Sigmoid colon (tissue), 7 donors: Measurements from ENCODE around the gene PPFIA2. TPM values are rescaled to one million over a fixed set of nuclear protein-coding genes. Genes with fewer than 3 reads are reported as not detected.

Source experiments
- DNase-seq: peaks from one replicate; pipeline ENCODE4 v3.0.0-alpha.2; 2019
- H3K27ac ChIP-seq, 4 donors: fragments of 200-600 bp; sonication (generic); one replicate each; pipeline ENCODE4 v1.5.1; 2016 to 2019; ENCODE audit warnings: mild to moderate bottlenecking in 1 of 4
- H3K27me3 ChIP-seq, 3 donors: fragments of 200-600 bp; sonication (generic); one replicate each; pipeline ENCODE4 v1.5.1; 2019; ENCODE audit warnings: mild to moderate bottlenecking in 1 of 3
- H3K36me3 ChIP-seq, 4 donors: fragments of 200-600 bp; sonication (generic); one replicate each; pipeline ENCODE4 v1.5.1; 2016 to 2019
- H3K4me1 ChIP-seq, 4 donors: fragments of 200-600 bp; sonication (generic); one replicate each; pipeline ENCODE4 v1.5.1; 2017 to 2019
- H3K4me3 ChIP-seq, 4 donors: fragments of 200-600 bp; sonication (generic); one replicate each; pipeline ENCODE4 v1.5.1; 2017 to 2019; ENCODE audit warnings: mild to moderate bottlenecking in 2 of 4, moderate library complexity in 1 of 4
- H3K9me3 ChIP-seq, 4 donors: fragments of 200-600 bp in 3 of 4; sonication (generic) in 3 of 4; one replicate each; pipeline versions ENCODE4 v1.5.1 to v1.6.1; 2013 to 2019
- CTCF ChIP-seq, 4 experiments: fragments of 450-650 bp in 3 of 4; fragments of 200-600 bp in 1 of 4; IDR thresholded peaks; one replicate each; pipeline ENCODE4 v1.5.1; 2016 to 2019; ENCODE audit warnings: antibody characterized with exemption in 4 of 4, mild to moderate bottlenecking in 3 of 4, moderate library complexity in 2 of 4
- EP300 ChIP-seq, 4 donors: sonication (generic); formaldehyde crosslinking; IDR thresholded peaks; one replicate each; pipeline ENCODE4 v1.6.1; 2017; ENCODE audit warnings: antibody characterized with exemption in 4 of 4
- POLR2A ChIP-seq, 2 donors: fragments of 450-650 bp; IDR thresholded peaks; one replicate each; pipeline ENCODE4 v1.6.1; 2016; ENCODE audit warnings: antibody characterized with exemption in 2 of 2, mild to moderate bottlenecking in 2 of 2, moderate library complexity in 2 of 2
- POLR2AphosphoS5 ChIP-seq, 4 donors: sonication (generic); formaldehyde crosslinking; IDR thresholded peaks; one replicate each; pipeline ENCODE4 v1.6.1; 2017; ENCODE audit warnings: antibody characterized with exemption in 4 of 4
- WGBS, 2 donors: extraction: QIAGEN DNeasy Blood & Tissue Kit; methylation state at CpG; one replicate each; pipeline ENCODE4 v1.1.7; 2013; 5-methylcytosine and 5-hydroxymethylcytosine counted together
- intact Hi-C: fragments of 100-400 bp; cut with DNase I; formaldehyde crosslinking; loops from one replicate; pipeline ENCODE4 v1.15.1; 2023
- polyA plus RNA-seq, 3 donors: library from polyadenylated mRNA; stranded (reverse); fragments of 200-250 nt; gene quantifications; one replicate each; pipeline ENCODE4 v1.2.3, GENCODE V29; 2013
- total RNA-seq, 4 donors: library from RNA; depleted of rRNA; stranded (reverse); fragments of >200 nt; gene quantifications; one replicate each; pipeline ENCODE4 v1.1.0, GENCODE V29; 2016
- donor health status: healthy with polysubstance abuse.
- donor health status: Bipolar disorder and iron deficiency.
- donor health status: healthy.

Gene PPFIA2
- total and polyA plus RNA-seq, 7 donors: 0.44 to 4.4 (median 2.5) TPM; not detected in 2

- Histone ChIP-seq H3K4me1 (no peaks in the 10 kb centered on the region), H3K9me3 (peaks cover 0 to 3% (median 0%) of the 10 kb centered on the region in 4 donors), H3K36me3 (no peaks in the 10 kb centered on the region), H3K4me3 (no peak overlapping the region), H3K27me3 (no peaks in the 10 kb centered on the region), H3K27ac (no peak overlapping the region)
- 90 to 99% methylated on average over 1 of the region's 1 CpG for WGBS, 2 donors
- DNase-seq: no peak
- TF ChIP-seq EP300 (IDR thresholded peaks at IDR 0.05) (no peak), CTCF (IDR thresholded peaks at IDR 0.05) (no peak), POLR2A (IDR thresholded peaks at IDR 0.05) (no peak), POLR2AphosphoS5 (IDR thresholded peaks at IDR 0.05) (no peak)
- intact Hi-C loops: no loop called here
Observed at GRCh38 chr12:81386101-81386500, 373.0 kb downstream of the PPFIA2 start.

- Histone ChIP-seq H3K36me3 (no peaks in the 10 kb centered on the region), H3K9me3 (no peaks in the 10 kb centered on the region), H3K4me1 (no peaks in the 10 kb centered on the region), H3K27me3 (no peaks in the 10 kb centered on the region), H3K27ac (no peak overlapping the region), H3K4me3 (no peak overlapping the region)
- intact Hi-C loops: no loop called here
- WGBS, 2 donors: 43 to 70% methylated on average over 1 of the region's 1 CpG
- no peak for DNase-seq
- no peak for TF ChIP-seq POLR2AphosphoS5 (IDR thresholded peaks at IDR 0.05)
- TF ChIP-seq POLR2A (IDR thresholded peaks at IDR 0.05): no peak
- no peak for TF ChIP-seq EP300 (IDR thresholded peaks at IDR 0.05)
- TF ChIP-seq CTCF (IDR thresholded peaks at IDR 0.05): no peak
Observed at GRCh38 chr12:81381951-81382350, 377.2 kb downstream of the PPFIA2 start.

- Histone ChIP-seq H3K36me3 (no peaks in the 10 kb centered on the region), H3K27me3 (no peaks in the 10 kb centered on the region), H3K4me1 (no peaks in the 10 kb centered on the region), H3K4me3 (no peak overlapping the region), H3K9me3 (no peaks in the 10 kb centered on the region), H3K27ac (no peak overlapping the region)
- intact Hi-C loops: no loop called here
- no peak for DNase-seq
- TF ChIP-seq POLR2AphosphoS5 (IDR thresholded peaks at IDR 0.05): no peak
- TF ChIP-seq CTCF (IDR thresholded peaks at IDR 0.05): no peak
- no peak for TF ChIP-seq POLR2A (IDR thresholded peaks at IDR 0.05)
- no peak for TF ChIP-seq EP300 (IDR thresholded peaks at IDR 0.05)
- 47 to 73% methylated on average over 4 of the region's 4 CpGs for WGBS, 2 donors
Observed at GRCh38 chr12:81378601-81379285, 380.4 kb downstream of the PPFIA2 start.

GRCh38 chr12:81377771-81378170 is 381.4 kb downstream of the PPFIA2 start:
- intact Hi-C loops: no loop called here
- H3K4me1 ChIP-seq: no peaks in the 10 kb centered on the region
- H3K4me3 ChIP-seq: no peak overlapping the region
- no peaks in the 10 kb centered on the region for H3K9me3 ChIP-seq
- no peaks in the 10 kb centered on the region for H3K36me3 ChIP-seq
- TF ChIP-seq EP300 (IDR thresholded peaks at IDR 0.05) (no peak), POLR2A (IDR thresholded peaks at IDR 0.05) (no peak), CTCF (IDR thresholded peaks at IDR 0.05) (no peak), POLR2AphosphoS5 (IDR thresholded peaks at IDR 0.05) (no peak)
- H3K27me3 ChIP-seq: no peaks in the 10 kb centered on the region
- H3K27ac ChIP-seq: no peak overlapping the region
- DNase-seq: no peak
- 29 to 71% methylated on average over 4 of the region's 4 CpGs for WGBS, 2 donors

GRCh38 chr12:81375969-81376368 is 383.2 kb downstream of the PPFIA2 start:
- no peaks in the 10 kb centered on the region for H3K4me1 ChIP-seq
- H3K27me3 ChIP-seq: no peaks in the 10 kb centered on the region
- H3K9me3 ChIP-seq: no peaks in the 10 kb centered on the region
- no peak for TF ChIP-seq CTCF (IDR thresholded peaks at IDR 0.05)
- no peak for TF ChIP-seq EP300 (IDR thresholded peaks at IDR 0.05)
- TF ChIP-seq POLR2A (IDR thresholded peaks at IDR 0.05): no peak
- no peak for TF ChIP-seq POLR2AphosphoS5 (IDR thresholded peaks at IDR 0.05)
- intact Hi-C loops: no loop called here
- no peak overlapping the region for H3K27ac ChIP-seq
- no peak overlapping the region for H3K4me3 ChIP-seq
- DNase-seq: no peak
- H3K36me3 ChIP-seq: no peaks in the 10 kb centered on the region
- 69 to 78% methylated on average over 3 of the region's 3 CpGs for WGBS, 2 donors
